ENCODE measurements around the gene URM1.

DNA sequence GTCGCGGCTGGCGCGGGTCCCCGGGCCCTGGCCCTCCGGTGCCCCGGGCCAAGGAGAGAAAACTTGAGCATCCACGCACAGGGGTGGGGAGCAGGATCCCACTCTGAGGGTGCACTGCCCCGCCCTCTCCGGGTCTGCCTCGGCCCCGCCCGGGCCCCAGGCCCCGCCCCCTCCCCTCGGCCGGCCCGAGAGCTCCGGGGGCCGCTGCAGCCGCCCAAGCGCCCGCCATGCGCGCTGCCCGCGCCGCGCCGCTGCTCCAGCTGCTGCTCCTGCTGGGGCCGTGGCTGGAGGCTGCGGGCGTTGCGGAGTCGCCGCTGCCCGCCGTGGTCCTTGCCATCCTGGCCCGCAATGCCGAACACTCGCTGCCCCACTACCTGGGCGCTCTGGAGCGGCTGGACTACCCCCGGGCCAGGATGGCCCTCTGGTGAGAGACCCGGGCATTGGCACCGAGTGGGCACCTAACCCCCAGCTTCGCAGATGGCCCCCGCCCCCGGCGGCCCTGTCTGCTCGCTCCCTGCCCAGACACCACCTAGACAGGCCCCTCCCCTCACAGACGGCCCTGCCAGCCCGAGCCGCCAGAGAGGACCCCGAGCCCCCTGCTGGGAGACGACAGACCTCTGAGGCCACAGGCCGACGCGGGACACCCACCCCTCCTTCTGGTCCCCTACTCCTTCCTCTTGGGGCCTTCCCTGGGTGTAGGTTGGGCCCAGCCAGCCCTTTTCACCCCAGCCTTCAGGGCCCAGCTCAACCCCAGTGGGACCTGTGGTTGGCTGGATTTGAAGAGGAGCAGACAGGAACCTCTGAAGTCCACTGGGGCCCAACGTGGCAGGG lies 49.7 kb downstream of the URM1 start, which contains the start of gene CERCAM:
- TF ChIP-seq CTCF (conservative IDR thresholded peaks at IDR 0.05) = no peak
- TF ChIP-seq ZFX (IDR thresholded peaks at IDR 0.05) = no peak

Measured in C4-2B (cell line).